A204.1 (cell line): ENCODE measurements around the gene FHIT.
"Not testable (repeated sequence)": the region's sequence is repeated elsewhere in the genome, so short reads cannot be mapped to it uniquely, and the experiment has no call there.

Source experiments
- FAIRE-seq: peaks from 2 replicates; lab custom pipeline; 2012; peaks lifted over from hg19 to GRCh38; lab: Jason Lieb, UNC

FHIT gene

DNA sequence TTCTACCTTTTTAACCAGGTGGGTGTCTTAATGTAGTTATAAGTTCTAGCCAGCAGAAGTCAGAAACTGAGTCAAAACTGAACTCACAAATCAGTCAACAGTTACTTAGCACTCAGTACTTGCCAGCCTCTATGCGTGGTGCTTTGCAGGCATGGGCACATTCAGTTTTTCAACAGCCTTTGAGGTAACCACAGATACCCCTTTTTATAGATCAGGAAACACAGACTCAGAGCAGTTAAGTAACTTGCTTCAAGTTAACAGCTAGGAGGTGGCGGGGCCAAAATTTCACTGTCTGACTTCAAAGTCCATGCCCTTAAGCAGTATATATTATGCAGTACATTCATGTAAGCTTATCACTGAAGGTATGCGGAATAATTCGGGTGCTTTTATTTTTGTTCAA, 139.4 kb downstream of the FHIT start:
- FAIRE-seq: no peak

GRCh38 chr3:61110576-61110975, 140.7 kb downstream of the FHIT start:
- no peak for FAIRE-seq

DNA sequence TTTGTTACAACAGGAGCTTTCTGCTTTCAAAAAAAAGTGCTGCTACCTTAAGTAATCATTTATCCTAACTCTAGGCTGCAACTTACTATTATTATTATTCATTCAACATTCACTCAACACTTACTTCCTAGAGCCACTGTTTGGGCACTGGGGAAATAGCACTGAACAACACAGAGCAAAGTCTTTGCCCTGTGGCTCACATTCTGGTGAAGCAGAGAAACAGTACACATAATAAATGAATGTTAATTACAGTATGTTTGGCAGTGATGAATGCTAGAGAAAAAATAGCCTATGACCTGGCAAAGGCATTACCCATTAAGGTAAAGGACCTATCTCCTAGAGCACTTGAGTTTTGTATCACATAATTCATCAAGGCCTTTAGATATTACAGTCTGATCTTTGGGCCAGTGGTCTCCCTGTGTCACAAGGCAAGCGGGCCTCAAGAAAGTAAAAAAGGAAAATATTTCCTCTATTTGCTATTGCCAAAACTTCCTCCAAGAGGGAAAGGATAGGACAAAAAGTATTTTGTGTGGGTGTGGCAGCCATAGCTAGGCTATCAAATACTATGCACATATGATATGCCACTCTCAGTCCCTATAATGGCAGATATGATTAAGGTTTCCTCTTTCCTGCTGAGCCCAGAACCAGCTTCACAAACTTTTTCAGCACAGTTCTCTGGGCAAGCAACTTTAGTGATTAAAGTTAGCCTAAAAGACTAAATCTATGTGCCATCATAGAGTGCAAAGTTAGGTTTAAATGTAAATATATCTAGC, 142.8 kb downstream of the FHIT start:
- no peak for FAIRE-seq

DNA sequence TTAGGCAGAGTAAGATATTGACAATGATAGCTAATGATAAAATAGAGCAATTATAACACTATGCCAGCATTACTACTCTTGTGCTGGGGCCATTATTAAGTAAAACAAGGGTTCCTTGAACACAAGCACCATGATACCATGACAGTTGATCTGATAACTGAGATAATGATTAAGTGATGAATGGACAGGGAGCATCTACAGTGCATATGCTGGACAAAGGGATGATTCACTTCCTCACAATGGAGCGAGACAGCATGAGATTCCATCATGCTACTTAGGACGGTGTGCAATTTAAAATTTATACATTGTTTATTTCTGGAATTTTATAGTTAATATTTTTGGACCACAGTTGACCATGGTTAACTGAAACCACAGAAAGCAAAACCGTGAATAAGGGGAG, 156.6 kb downstream of the FHIT start:
- no peak for FAIRE-seq

DNA sequence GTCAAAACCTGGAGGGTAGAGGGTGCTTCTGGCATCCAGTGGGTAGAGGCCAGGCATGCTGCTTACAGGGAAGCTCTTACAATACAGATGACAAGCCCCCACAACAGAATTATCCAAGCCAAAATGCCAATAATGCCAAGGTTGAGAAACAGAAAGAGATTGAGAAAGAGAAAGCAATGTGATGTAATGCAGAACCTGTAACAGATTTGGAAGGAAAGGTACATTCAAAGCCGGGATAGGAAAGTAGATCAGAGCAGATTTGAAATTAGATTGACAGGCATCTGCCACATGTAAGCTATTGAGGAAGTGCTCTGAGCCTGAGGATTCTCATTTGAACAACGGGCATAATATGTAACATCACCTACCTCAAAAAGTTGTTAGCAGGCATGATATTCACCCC, 157.9 kb downstream of the FHIT start:
- no peak for FAIRE-seq

DNA sequence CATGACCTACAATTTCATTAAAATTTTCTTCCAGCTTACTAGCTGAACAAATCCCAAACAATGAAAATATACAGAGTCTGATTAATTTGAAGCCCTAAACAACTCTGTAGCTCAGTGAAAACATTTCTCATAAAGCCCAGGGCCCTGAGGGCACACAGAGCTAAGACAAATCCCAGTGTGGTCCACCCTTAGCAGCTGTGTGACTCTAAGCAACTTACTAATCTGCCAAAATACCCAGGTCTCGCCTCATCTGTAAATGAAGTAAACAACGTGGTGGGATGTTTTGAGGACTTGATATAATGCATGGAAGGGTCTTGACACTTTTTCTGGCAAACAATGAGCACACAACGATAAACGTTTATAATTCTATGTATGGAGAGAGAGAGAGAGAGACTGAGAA, 158.4 kb downstream of the FHIT start:
- no peak for FAIRE-seq

DNA sequence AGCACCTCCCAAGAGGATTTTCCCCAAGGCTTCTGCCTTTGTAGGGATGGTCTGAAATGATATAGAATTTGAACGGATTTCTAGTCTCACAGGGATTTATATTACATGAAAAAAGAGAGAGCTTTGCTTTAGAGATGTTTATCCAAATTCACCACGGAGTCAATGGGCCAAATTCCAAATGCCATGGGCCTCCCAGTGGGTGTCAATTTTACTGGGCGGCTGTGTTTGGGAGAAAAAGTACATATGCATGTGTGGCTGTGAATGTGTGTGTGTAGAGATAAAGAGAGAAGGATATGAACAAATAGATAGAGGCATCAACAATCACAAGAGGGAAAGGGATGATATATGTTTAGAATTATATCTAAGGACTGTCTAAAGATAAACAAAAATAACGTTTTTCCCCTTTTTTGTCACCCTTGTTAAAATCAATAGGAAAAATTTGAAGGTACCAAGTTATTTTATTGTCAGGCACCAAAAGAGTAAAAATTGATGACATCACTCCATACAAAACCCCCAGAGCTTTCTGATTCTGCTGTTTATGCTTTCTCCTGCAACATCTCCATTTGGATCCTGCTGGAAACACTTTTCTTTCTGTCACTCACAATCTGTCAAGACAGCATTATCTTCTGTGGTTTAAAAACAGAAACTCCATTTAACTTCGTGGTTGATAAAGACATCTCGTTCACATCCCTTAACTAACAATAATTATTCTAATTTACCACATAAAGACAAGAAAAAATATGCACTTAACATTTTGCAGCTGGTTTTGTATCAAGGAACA, 160.7 kb downstream of the FHIT start:
- FAIRE-seq: no peak

DNA sequence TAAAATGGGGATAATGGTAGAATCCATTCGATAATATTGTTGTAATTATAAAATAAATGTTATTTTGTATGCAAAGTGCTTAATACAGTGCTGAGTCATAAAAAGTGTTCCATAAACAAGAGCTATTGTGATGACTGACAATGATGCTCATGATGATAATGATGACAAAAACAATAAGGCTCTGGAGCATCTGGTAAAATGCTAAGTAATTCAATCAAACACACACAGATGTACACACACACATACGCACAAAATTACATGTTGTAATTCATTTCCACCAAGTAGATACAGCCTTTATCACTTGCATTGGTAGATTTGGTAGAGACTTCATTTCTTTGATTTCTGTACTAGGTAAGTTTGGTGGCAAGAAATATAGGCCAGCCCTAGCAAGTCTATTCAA, 163.8 kb downstream of the FHIT start:
- no peak for FAIRE-seq

GRCh38 chr3:61081554-61081953, 169.7 kb downstream of the FHIT start:
- FAIRE-seq: no peak

DNA sequence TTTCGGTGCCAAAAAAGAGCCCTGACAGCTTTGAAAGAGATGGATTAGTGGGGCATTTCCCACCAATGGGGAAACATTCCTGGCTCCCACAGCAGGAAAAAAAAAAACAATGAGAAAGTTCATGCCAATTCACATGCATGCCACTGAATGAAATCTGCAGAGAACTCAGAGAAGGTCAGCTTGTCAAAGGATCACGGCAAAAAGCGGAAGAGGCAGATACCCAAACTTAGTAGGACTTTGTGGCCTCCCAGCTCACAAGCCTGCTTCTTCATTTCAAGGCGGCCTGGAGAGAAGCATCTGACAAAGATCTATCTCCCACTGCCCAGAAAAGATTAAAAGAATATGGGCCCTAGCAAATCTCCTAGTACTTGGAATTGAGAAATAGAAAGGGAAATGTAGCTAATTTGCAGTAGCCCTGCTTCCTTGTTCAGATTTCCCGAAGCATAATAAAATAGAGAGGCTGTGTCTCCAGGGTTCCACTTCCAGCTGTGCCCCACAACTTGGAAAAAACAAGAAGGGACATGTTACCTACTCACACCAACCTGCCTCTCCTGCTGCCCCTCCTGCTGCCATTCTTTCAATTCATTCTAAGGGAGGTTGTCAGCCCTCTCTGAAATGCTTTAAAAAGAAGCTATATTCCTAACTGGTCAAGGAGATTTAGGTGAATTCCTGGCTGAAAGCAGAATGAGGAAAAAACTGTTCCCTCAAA, 170.4 kb downstream of the FHIT start:
- no peak for FAIRE-seq

DNA sequence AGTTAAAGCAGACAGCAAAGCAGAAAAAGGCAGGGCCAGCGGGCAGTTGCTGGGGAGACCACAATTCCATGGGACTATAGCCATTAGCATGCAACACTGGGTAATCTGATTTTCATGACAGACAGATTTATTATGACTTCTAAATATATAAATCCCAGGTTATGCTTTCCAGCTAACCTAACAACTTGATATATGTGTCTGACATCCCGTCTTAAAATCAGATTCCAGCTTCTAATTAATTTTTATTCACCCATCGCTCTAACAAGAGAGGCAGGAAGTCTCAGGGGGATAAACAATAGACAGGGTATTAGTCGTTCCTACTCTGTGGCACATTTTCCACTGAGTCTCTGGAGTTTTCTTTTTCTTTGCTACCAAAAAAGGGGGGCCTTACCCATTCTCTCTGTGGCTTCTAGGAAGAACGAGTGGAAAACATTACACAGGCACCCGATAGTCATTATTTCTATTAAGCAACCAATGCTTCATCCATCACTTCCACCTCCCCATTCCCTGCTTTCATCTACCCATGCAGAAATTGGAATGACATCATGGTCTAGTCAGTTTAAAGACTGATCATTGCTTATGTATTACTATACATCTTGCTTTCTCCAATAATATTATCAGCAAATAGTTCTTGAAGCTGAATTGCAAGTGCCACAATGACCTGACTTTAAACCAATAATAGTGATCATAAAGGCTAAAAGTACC, 173.1 kb downstream of the FHIT start:
- FAIRE-seq: no peak

DNA sequence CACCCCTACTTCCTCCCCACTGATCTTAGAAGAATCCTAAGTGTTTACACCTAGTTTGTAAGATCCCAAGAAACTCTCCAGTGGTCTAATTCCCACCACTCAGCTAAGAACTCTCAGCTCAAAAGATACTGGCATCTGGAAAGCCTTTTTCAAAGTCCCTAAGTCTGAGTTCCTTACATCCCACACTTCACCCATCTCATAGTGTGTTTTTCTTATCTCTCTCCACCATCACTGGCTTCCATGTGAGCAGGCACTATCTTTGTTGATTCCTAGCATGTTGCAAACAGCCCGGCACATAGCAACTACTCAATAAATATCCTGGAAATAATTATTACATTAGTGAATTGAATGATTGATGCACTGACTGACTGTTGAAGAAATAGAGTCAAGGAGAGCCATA, 173.7 kb downstream of the FHIT start:
- FAIRE-seq: no peak

- FAIRE-seq: no peak
These were observed 176.5 kb downstream of the FHIT start for GRCh38 chr3:61074783-61075182.

DNA sequence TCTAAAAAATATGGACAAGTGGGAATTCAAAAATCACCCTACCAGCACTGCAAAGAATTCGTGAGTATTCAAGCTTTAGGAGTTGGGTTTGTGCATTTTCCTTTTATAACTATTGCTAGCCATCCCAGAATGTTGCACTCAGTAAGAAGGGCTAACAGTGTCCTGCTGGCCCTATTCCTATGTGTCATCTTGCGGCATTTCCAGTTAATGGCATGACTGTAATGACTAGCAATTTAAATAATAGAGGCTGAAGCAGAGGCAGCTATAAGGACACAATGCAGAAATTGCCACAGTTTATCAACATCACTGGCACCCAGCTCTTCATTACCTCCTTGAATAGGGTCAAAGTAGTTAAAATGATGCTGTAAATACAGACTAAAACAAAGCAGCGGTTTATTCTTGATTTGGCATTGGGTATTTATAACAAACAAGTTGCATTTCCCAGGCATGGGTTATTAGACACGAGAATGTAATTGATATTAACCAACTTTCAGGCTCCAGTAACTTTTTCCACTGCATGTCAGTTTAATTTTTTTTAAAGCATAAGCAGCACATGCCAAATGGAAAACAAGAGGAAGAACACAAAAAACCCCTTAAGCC, 177.6 kb downstream of the FHIT start:
- no peak for FAIRE-seq

- no peak for FAIRE-seq
These were observed 183.2 kb downstream of the FHIT start for GRCh38 chr3:61068084-61068483.

DNA sequence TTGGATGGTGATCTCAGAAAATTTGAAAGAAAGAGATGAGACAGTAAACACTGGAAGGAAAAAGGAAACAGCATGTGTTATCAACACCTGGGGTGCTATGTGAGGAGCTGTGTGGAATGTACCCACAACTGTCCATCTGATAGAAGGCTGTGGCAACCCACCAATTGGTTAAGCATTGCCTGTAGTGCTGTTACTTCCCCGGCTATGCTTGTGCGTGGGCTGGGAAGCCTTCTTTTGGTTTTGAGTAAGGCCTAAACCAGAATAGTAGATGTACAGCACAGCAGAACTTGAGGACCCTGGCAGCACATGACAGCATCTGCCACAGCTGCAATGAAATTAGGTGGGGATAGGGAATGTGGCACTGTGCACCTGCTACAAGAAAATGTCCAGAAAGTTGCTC, 184.5 kb downstream of the FHIT start:
- FAIRE-seq: no peak

DNA sequence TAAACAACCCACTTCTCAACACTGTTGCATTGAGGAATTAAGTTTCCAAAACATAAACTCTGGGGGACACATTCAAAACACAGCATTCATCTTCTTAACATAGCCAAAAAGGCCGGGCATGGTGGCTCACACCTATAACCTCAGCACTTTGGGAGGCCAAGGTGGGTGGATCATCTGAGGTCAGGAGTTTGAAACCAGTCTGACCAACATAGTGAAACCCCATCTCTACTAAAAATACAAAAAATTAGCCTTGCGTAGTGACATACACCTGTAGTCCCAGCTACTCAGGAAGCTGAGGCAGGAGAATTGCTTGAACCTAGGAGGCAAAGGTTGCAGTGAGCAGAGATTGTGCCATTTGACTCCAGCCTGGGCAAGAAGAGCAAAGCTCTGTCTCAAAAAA, 185.0 kb downstream of the FHIT start:
- FAIRE-seq: not testable (repeated sequence)

DNA sequence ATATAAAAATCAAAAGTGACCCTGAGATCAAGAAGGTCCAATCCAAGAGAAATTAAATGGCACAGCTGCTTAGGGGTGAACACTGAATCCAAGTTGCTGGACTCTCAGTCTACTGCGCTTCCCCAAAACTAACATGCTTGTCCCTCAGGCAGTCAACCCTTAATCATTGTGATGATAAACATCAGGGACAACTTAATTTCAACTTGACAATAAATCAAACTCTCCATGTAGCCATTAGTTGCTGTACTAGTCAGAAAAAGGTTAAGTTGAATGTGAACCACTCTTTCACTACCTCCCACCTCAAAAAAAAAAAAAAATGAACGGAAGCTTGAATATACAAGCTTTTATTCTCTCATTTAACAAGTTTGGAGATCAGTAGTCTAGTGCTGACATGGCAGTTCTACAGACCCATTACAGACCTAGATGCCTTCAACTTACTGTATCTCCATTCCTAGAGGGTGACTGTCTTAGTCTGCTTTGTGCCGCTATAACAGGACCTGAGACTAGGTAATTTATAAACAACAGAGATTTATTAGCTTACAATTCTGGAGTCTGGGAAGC, 185.7 kb downstream of the FHIT start:
- FAIRE-seq: no peak

DNA sequence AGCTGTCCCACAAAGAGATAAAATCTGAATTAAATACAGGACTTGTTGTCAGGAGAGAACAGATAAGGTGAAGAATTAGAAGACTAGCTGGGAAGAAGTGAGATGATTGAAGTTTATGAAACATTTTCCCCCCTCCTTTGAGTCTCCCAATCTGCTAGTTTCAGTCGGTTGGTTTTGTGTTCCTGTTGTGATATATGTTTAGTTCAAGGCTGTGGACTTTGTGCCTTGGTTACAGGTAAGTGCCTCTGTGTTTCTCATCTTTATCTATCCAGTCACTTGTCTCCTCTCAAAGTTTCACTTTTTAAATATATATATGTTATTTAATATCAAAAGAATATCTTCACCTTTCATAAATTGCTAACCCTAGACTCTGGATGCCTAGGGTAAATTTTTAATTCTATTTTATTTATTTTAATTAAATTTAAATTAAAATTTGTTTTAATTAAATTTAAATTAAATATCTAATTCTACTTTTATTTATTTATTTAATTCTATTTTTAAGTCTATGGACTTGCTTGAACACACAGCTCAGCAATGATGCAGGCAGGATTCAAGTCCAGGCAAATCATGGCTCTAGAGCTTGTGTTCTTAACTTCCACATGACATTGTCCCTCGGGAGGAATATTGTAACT, 190.0 kb downstream of the FHIT start:
- peak; percentile 88 for FAIRE-seq

- no peak for FAIRE-seq
These were observed 190.8 kb downstream of the FHIT start for GRCh38 chr3:61060411-61060861.

GRCh38 chr3:61058836-61059235, 192.4 kb downstream of the FHIT start:
- FAIRE-seq: no peak
